ENCODE results near the gene TEX26.

TEX26 gene

GRCh38 chr13:30895773-30896172, 36.7 kb upstream of the TEX26 start:
- no peak for TF ChIP-seq SIN3A (IDR thresholded peaks at IDR 0.05; ENCODE audit: borderline replicate concordance, insufficient read depth, low read length)

DNA sequence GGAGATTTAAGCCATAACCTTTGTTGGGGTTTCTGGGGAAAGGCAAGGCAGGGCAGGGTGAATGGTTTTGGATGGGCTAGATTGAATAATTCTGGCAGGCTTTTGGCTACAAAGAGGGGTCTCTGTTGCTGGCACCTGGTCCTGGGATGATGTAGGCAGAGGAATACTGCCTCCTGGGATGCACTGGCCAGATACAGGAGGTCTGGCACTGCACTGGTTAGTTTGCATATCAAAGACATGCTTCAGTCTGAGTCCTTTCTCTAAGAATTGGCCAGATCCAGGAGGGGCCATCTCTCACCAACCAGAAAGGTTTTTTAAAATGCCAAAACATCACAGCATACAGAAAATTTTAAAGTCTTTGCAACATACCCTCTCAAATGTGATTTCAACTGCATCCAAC, 34.4 kb upstream of the TEX26 start:
- TF ChIP-seq, protein P1, sequence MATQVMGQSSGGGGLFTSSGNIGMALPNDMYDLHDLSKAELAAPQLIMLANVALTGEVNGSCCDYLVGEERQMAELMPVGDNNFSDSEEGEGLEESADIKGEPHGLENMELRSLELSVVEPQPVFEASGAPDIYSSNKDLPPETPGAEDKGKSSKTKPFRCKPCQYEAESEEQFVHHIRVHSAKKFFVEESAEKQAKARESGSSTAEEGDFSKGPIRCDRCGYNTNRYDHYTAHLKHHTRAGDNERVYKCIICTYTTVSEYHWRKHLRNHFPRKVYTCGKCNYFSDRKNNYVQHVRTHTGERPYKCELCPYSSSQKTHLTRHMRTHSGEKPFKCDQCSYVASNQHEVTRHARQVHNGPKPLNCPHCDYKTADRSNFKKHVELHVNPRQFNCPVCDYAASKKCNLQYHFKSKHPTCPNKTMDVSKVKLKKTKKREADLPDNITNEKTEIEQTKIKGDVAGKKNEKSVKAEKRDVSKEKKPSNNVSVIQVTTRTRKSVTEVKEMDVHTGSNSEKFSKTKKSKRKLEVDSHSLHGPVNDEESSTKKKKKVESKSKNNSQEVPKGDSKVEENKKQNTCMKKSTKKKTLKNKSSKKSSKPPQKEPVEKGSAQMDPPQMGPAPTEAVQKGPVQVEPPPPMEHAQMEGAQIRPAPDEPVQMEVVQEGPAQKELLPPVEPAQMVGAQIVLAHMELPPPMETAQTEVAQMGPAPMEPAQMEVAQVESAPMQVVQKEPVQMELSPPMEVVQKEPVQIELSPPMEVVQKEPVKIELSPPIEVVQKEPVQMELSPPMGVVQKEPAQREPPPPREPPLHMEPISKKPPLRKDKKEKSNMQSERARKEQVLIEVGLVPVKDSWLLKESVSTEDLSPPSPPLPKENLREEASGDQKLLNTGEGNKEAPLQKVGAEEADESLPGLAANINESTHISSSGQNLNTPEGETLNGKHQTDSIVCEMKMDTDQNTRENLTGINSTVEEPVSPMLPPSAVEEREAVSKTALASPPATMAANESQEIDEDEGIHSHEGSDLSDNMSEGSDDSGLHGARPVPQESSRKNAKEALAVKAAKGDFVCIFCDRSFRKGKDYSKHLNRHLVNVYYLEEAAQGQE (IDR thresholded peaks at IDR 0.05; ENCODE audit: insufficient read depth in 1 of 2, low read depth in 2 of 2, low read length in 2 of 2): no peak
- TF ChIP-seq POLR2AphosphoS5 (IDR thresholded peaks at IDR 0.05; ENCODE audit: low read depth, low read length) (no peak), TAF1 (IDR thresholded peaks at IDR 0.05; ENCODE audit: borderline replicate concordance, insufficient read depth, low read length) (no peak), FOXP2 (optimal IDR thresholded peaks at IDR 0.05; ENCODE audit: borderline replicate concordance, extremely low read depth, extremely low read length, insufficient read depth) (no peak), SIN3A (IDR thresholded peaks at IDR 0.05; ENCODE audit: borderline replicate concordance, insufficient read depth, low read length) (no peak)

GRCh38 chr13:30898678-30899241, 33.7 kb upstream of the TEX26 start:
- TF ChIP-seq TAF1 (IDR thresholded peaks at IDR 0.05; ENCODE audit: borderline replicate concordance, insufficient read depth, low read length) (no peak), FOXP2 (optimal IDR thresholded peaks at IDR 0.05; ENCODE audit: borderline replicate concordance, extremely low read depth, extremely low read length, insufficient read depth) (no peak), POLR2AphosphoS5 (IDR thresholded peaks at IDR 0.05; ENCODE audit: low read depth, low read length) (no peak), SIN3A (IDR thresholded peaks at IDR 0.05; ENCODE audit: borderline replicate concordance, insufficient read depth, low read length) (no peak)
- TF ChIP-seq, protein P1 (IDR thresholded peaks at IDR 0.05; ENCODE audit: insufficient read depth in 1 of 2, low read depth in 2 of 2, low read length in 2 of 2): no peak

- TF ChIP-seq TAF1 (IDR thresholded peaks at IDR 0.05; ENCODE audit: borderline replicate concordance, insufficient read depth, low read length): no peak
Observed at GRCh38 chr13:30900436-30900835, 32.0 kb upstream of the TEX26 start.

- TF ChIP-seq TAF1 (IDR thresholded peaks at IDR 0.05; ENCODE audit: borderline replicate concordance, insufficient read depth, low read length): no peak
- no peak for TF ChIP-seq POLR2AphosphoS5 (IDR thresholded peaks at IDR 0.05; ENCODE audit: low read depth, low read length)
- no peak for TF ChIP-seq SIN3A (IDR thresholded peaks at IDR 0.05; ENCODE audit: borderline replicate concordance, insufficient read depth, low read length)
- TF ChIP-seq FOXP2 (optimal IDR thresholded peaks at IDR 0.05; ENCODE audit: borderline replicate concordance, extremely low read depth, extremely low read length, insufficient read depth): no peak
- TF ChIP-seq, protein P1 (IDR thresholded peaks at IDR 0.05; ENCODE audit: insufficient read depth in 1 of 2, low read depth in 2 of 2, low read length in 2 of 2): no peak
Observed at GRCh38 chr13:30900952-30901749, 31.3 kb upstream of the TEX26 start.

DNA sequence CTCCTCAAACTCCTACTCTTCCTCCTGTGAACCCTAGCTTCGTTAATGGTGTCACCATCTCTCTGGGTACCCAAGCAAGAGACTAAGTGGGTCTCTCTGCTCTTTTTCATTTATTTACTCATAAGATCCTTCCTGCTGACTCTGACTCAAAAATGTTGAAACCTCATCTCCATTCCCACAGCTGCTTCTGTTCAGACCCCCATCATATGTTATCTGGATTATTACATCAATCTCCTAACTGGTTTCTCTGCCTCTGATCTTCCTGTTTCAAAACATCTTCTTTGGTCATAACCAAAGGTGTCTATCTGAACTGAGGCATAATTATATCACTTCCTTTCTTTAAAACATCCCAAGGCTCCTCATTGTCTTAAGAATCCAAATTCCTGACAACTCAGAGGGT, 28.4 kb upstream of the TEX26 start:
- no peak for TF ChIP-seq SIN3A (IDR thresholded peaks at IDR 0.05; ENCODE audit: borderline replicate concordance, insufficient read depth, low read length)
- TF ChIP-seq, protein P1 (IDR thresholded peaks at IDR 0.05; ENCODE audit: insufficient read depth in 1 of 2, low read depth in 2 of 2, low read length in 2 of 2): no peak
- no peak for TF ChIP-seq POLR2AphosphoS5 (IDR thresholded peaks at IDR 0.05; ENCODE audit: low read depth, low read length)
- TF ChIP-seq FOXP2 (optimal IDR thresholded peaks at IDR 0.05; ENCODE audit: borderline replicate concordance, extremely low read depth, extremely low read length, insufficient read depth): no peak
- TF ChIP-seq TAF1 (IDR thresholded peaks at IDR 0.05; ENCODE audit: borderline replicate concordance, insufficient read depth, low read length): no peak

Data from PFSK-1 (cell line).